CD14-positive monocyte (primary cell): ENCODE results near the gene FBXO15. TPM values are rescaled to one million over a fixed set of nuclear protein-coding genes. Genes with fewer than 3 reads are reported as not detected.

ENCODE experiments used
- DNase-seq, 3 donors: peaks; one replicate each; pipeline ENCODE4 v3.0.0-alpha.2; 2011 to 2022
- H2AFZ ChIP-seq: 2 replicates; pipeline ENCODE4 v1.6.0; 2012; ENCODE audit warnings: mild to moderate bottlenecking, low read depth, low read length, inconsistent platforms; ENCODE audit not compliant: insufficient read depth, poor library complexity, severe bottlenecking
- H3K27ac ChIP-seq, 2 donors: 1 replicate in 1 of 2; 2 replicates in 1 of 2; pipeline ENCODE4 v1.5.1; 2012 to 2013; ENCODE audit warnings: low read length in 2 of 2, control low read depth in 1 of 2, inconsistent platforms in 1 of 2, low read depth in 1 of 2, mild to moderate bottlenecking in 1 of 2
- H3K27me3 ChIP-seq, 2 donors: one replicate each; pipeline versions ENCODE4 v1.6.0 to v1.6.1; 2011 to 2013; ENCODE audit warnings: low read length in 2 of 2; ENCODE audit not compliant: control insufficient read depth in 2 of 2, insufficient read depth in 2 of 2
- H3K36me3 ChIP-seq, 2 donors: replicated peaks in 1 of 2; 1 replicate in 1 of 2; 2 replicates in 1 of 2; pipeline versions ENCODE4 v1.5.1 to v1.6.1; 2012 to 2013; ENCODE audit warnings: low read length in 2 of 2, control low read depth in 1 of 2, inconsistent platforms in 1 of 2, mild to moderate bottlenecking in 1 of 2; ENCODE audit not compliant: insufficient read depth in 2 of 2, control insufficient read depth in 1 of 2
- H3K4me1 ChIP-seq, 2 donors: 1 replicate in 1 of 2; 2 replicates in 1 of 2; pipeline versions ENCODE4 v1.5.1 to v1.6.1; 2012 to 2013; ENCODE audit warnings: low read length in 2 of 2, control low read depth in 1 of 2, inconsistent platforms in 1 of 2, mild to moderate bottlenecking in 1 of 2, moderate library complexity in 1 of 2; ENCODE audit not compliant: insufficient read depth in 2 of 2, control insufficient read depth in 1 of 2
- H3K4me2 ChIP-seq: replicated peaks from 2 replicates; pipeline ENCODE3; 2012; ENCODE audit warnings: low read length, moderate library complexity, mild to moderate bottlenecking; ENCODE audit not compliant: poor library complexity, severe bottlenecking; ENCODE audit errors: extremely low read depth
- H3K4me3 ChIP-seq, 3 experiments: fragments of 200-600 bp in 1 of 3; sonication (generic) in 1 of 3; replicated peaks in 1 of 3; 1 replicate in 2 of 3; 2 replicates in 1 of 3; pipeline ENCODE4 v1.5.1; 2011 to 2013; ENCODE audit warnings: low read length in 3 of 3, mild to moderate bottlenecking in 3 of 3, control low read depth in 2 of 3, low read depth in 2 of 3, inconsistent platforms in 1 of 3, moderate library complexity in 1 of 3
- H3K79me2 ChIP-seq: 2 replicates; pipeline ENCODE4 v1.6.0; 2012; ENCODE audit warnings: mild to moderate bottlenecking, control low read depth, inconsistent platforms, low read length, moderate library complexity; ENCODE audit not compliant: insufficient read depth
- H3K9ac ChIP-seq: 2 replicates; pipeline ENCODE4 v1.6.0; 2017; ENCODE audit warnings: low read length, mild to moderate bottlenecking; ENCODE audit not compliant: insufficient read depth, poor library complexity, severe bottlenecking
- H3K9me3 ChIP-seq, 2 donors: replicated peaks in 1 of 2; 1 replicate in 1 of 2; 2 replicates in 1 of 2; pipeline versions ENCODE4 v1.5.1 to v1.6.1; 2012 to 2013; ENCODE audit warnings: low read length in 2 of 2, control low read depth in 1 of 2; ENCODE audit not compliant: control insufficient read depth in 1 of 2, insufficient read depth in 1 of 2
- H4K20me1 ChIP-seq: 2 replicates; pipeline ENCODE4 v1.6.0; 2012; ENCODE audit warnings: mild to moderate bottlenecking, low read length, control low read depth, moderate library complexity; ENCODE audit not compliant: insufficient read depth
- H3K27ac Mint-ChIP-seq, 7 donors: one replicate each; pipeline ENCODE4 v1.8.0; 2020; ENCODE audit warnings: mild to moderate bottlenecking in 7 of 7, mixed read lengths in 7 of 7, moderate library complexity in 6 of 7, inconsistent platforms in 2 of 7
- H3K27me3 Mint-ChIP-seq, 3 donors: one replicate each; pipeline ENCODE4 v1.8.0; 2021 to 2022; ENCODE audit warnings: low read depth in 3 of 3, mild to moderate bottlenecking in 3 of 3, mixed read lengths in 3 of 3, moderate library complexity in 3 of 3, inconsistent platforms in 1 of 3
- H3K36me3 Mint-ChIP-seq, 2 donors: one replicate each; pipeline ENCODE4 v1.8.0; 2020; ENCODE audit warnings: mixed read lengths in 2 of 2, inconsistent platforms in 1 of 2, mild to moderate bottlenecking in 1 of 2
- H3K4me1 Mint-ChIP-seq: one replicate; pipeline ENCODE4 v1.8.0; 2020; ENCODE audit warnings: mild to moderate bottlenecking, mixed read lengths
- H3K4me3 Mint-ChIP-seq, 2 donors: one replicate each; pipeline ENCODE4 v1.8.0; 2020; ENCODE audit warnings: mild to moderate bottlenecking in 2 of 2, mixed read lengths in 2 of 2, moderate library complexity in 1 of 2
- H3K9me3 Mint-ChIP-seq, 7 donors: one replicate each; pipeline ENCODE4 v1.8.0; 2020 to 2022; ENCODE audit warnings: mixed read lengths in 7 of 7, mild to moderate bottlenecking in 6 of 7, moderate library complexity in 6 of 7, inconsistent platforms in 2 of 7
- CTCF ChIP-seq: fragments of 200-600 bp; IDR thresholded peaks from one replicate; pipeline ENCODE4 v1.8.0; 2022; ENCODE audit warnings: antibody characterized with exemption, mild to moderate bottlenecking
- WGBS: methylation state at CpG from one replicate; pipeline ENCODE4 v1.1.5; 2013; ENCODE audit warnings: missing lambda C conversion rate; ENCODE audit not compliant: insufficient coverage; 5-methylcytosine and 5-hydroxymethylcytosine counted together
- intact Hi-C, 2 donors: fragments of 100-400 bp; cut with micrococcal nuclease; formaldehyde crosslinking; loops; one replicate each; pipeline versions ENCODE4 v1.15.0 to v1.15.1; 2023
- polyA plus RNA-seq, 3 donors: library from polyadenylated mRNA; depleted of rRNA in 1 of 3; unstranded in 2 of 3; stranded (reverse) in 1 of 3; fragments of 300-500 nt in 2 of 3; fragments of >200 nt in 1 of 3; fragmentation: Illumina TruSeq in 2 of 3; gene quantifications; 1 replicate in 2 of 3; 2 replicates in 1 of 3; pipeline ENCODE4 v1.2.3, GENCODE V29; 2012 to 2021

The FBXO15 gene
- polyA plus RNA-seq, 3 donors = not detected

- peaks cover 0 to 2% of the 10 kb centered on the region in 2 donors for H3K4me1 ChIP-seq
- no peak for TF ChIP-seq CTCF
Observed at GRCh38 chr18:74191577-74191976, 43.9 kb upstream of the FBXO15 start.

GRCh38 chr18:74190086-74190485 lies 42.5 kb upstream of the FBXO15 start:
- H2AFZ ChIP-seq = no peak overlapping the region
- WGBS = 75% methylated on average over 4 of the region's 4 CpGs
- no peaks in the 10 kb centered on the region for H3K4me1 ChIP-seq
- no peaks in the 10 kb centered on the region for H3K36me3 ChIP-seq
- Mint-ChIP-seq H3K4me1 (no peaks in the 10 kb centered on the region), H3K9me3 (no peaks in the 10 kb centered on the region), H3K36me3 (no peaks in the 10 kb centered on the region), H3K27ac (no peak overlapping the region), H3K4me3 (no peak overlapping the region), H3K27me3 (peaks cover 4 to 7% (median 5%) of the 10 kb centered on the region in 3 donors)
- no peak overlapping the region for H3K4me2 ChIP-seq
- H3K27me3 ChIP-seq = peaks cover 0 to 2% of the 10 kb centered on the region in 2 donors
- no peak for DNase-seq
- no peak overlapping the region for H3K27ac ChIP-seq
- intact Hi-C loops = no loop called here
- H3K9ac ChIP-seq = no peak overlapping the region
- no peak for TF ChIP-seq CTCF
- no peaks in the 10 kb centered on the region for H3K9me3 ChIP-seq
- H4K20me1 ChIP-seq = no peaks in the 10 kb centered on the region
- no peaks in the 10 kb centered on the region for H3K79me2 ChIP-seq
- H3K4me3 ChIP-seq = no peak overlapping the region

More at GRCh38 chr18:74191577-74191976, 43.9 kb upstream of the FBXO15 start:
- Histone ChIP-seq H2AFZ (no peak overlapping the region), H3K4me3 (no peak overlapping the region), H3K9ac (no peak overlapping the region), H3K36me3 (no peaks in the 10 kb centered on the region), H3K27me3 (peaks cover 0 to 2% of the 10 kb centered on the region in 2 donors), H4K20me1 (no peaks in the 10 kb centered on the region), H3K9me3 (no peaks in the 10 kb centered on the region), H3K27ac (no peak overlapping the region), H3K4me2 (no peak overlapping the region), H3K79me2 (no peaks in the 10 kb centered on the region)
- H3K4me3 Mint-ChIP-seq = no peak overlapping the region
- no peak for DNase-seq
- no peaks in the 10 kb centered on the region for H3K36me3 Mint-ChIP-seq
- H3K9me3 Mint-ChIP-seq = no peaks in the 10 kb centered on the region
- H3K27ac Mint-ChIP-seq = no peak overlapping the region
- H3K4me1 Mint-ChIP-seq = peaks cover 6% of the 10 kb centered on the region
- WGBS = 86% methylated on average over 8 of the region's 14 CpGs
- intact Hi-C loops = no loop called here
- peaks cover 4 to 10% (median 5%) of the 10 kb centered on the region in 3 donors for H3K27me3 Mint-ChIP-seq
